Peyer's patch (tissue), 4 donors: Measurements from ENCODE around the gene ABCA3. TPM values are rescaled to one million over a fixed set of nuclear protein-coding genes. Genes with fewer than 3 reads are reported as not detected.

Experiments used
- DNase-seq, 3 donors: peaks; one replicate each; pipeline ENCODE4 v3.0.0-alpha.2; 2017 to 2019
- H3K27ac ChIP-seq, 4 donors: fragments of 200-600 bp; sonication (generic); one replicate each; pipeline ENCODE4 v1.5.1; 2016 to 2019
- H3K27me3 ChIP-seq, 2 donors: fragments of 200-600 bp; sonication (generic); one replicate each; pipeline ENCODE4 v1.5.1; 2019
- H3K36me3 ChIP-seq, 3 donors: fragments of 200-600 bp; sonication (generic); one replicate each; pipeline ENCODE4 v1.5.1; 2016 to 2019
- H3K4me1 ChIP-seq, 4 donors: fragments of 200-600 bp; sonication (generic); one replicate each; pipeline ENCODE4 v1.5.1; 2016 to 2019
- H3K4me3 ChIP-seq, 4 donors: fragments of 200-600 bp; sonication (generic); 1 replicate in 3 of 4; 2 replicates in 1 of 4; pipeline ENCODE4 v1.5.1; 2016 to 2019; ENCODE audit warnings: mild to moderate bottlenecking in 1 of 4
- H3K9me3 ChIP-seq, 4 donors: fragments of 200-600 bp; sonication (generic); one replicate each; pipeline ENCODE4 v1.5.1; 2016 to 2019; ENCODE audit warnings: mild to moderate bottlenecking in 1 of 4
- CTCF ChIP-seq, 6 experiments: fragments of 450-650 bp in 4 of 6; fragments of 200-600 bp in 2 of 6; sonication (generic) in 1 of 6; IDR thresholded peaks; one replicate each; pipeline ENCODE4 v1.5.1; 2017 to 2019; ENCODE audit warnings: antibody characterized with exemption in 6 of 6, mild to moderate bottlenecking in 3 of 6, moderate library complexity in 1 of 6
- POLR2A ChIP-seq, 2 donors: fragments of 450-650 bp; IDR thresholded peaks; one replicate each; pipeline ENCODE4 v1.5.1; 2017; ENCODE audit warnings: antibody characterized with exemption in 2 of 2, mild to moderate bottlenecking in 2 of 2, moderate library complexity in 2 of 2
- total RNA-seq, 4 donors: library from RNA; depleted of rRNA; stranded (reverse); fragments of >200 nt; gene quantifications; one replicate each; pipeline ENCODE4 v1.1.0, GENCODE V29; 2016

Gene ABCA3
- total RNA-seq, 4 donors from 2014 or later = 3.2 to 6.6 (median 4.6) TPM

GRCh38 chr16:2231016-2231931, 109.3 kb downstream of the ABCA3 start:
- no peak for DNase-seq

GRCh38 chr16:2230376-2230775, 110.2 kb downstream of the ABCA3 start:
- Histone ChIP-seq H3K9me3 (no peaks in the 10 kb centered on the region), H3K27me3 (no peaks in the 10 kb centered on the region), H3K27ac (no peak overlapping the region), H3K4me3 (no peak overlapping the region), H3K4me1 (peaks cover 0 to 10% (median under 1%) of the 10 kb centered on the region in 4 donors), H3K36me3 (peaks cover 0 to 75% (median 0%) of the 10 kb centered on the region in 3 donors)
- no peak for DNase-seq
- TF ChIP-seq CTCF (IDR thresholded peaks at IDR 0.05) (no peak), POLR2A (IDR thresholded peaks at IDR 0.05) (no peak)

More at GRCh38 chr16:2231016-2231931, 109.3 kb downstream of the ABCA3 start:
- TF ChIP-seq POLR2A (IDR thresholded peaks at IDR 0.05) = no peak
- TF ChIP-seq CTCF (IDR thresholded peaks at IDR 0.05) = no peak
- Histone ChIP-seq H3K36me3 (peaks cover 0 to 82% (median 0%) of the 10 kb centered on the region in 3 donors), H3K27me3 (peaks cover 0 to 6% of the 10 kb centered on the region in 2 donors), H3K4me1 (peaks cover 0 to 16% (median 3%) of the 10 kb centered on the region in 4 donors), H3K27ac (no peak overlapping the region), H3K9me3 (no peaks in the 10 kb centered on the region), H3K4me3 (no peak overlapping the region)

GRCh38 chr16:2229632-2230250, 110.8 kb downstream of the ABCA3 start:
- TF ChIP-seq CTCF (IDR thresholded peaks at IDR 0.05) = no peak
- no peak for TF ChIP-seq POLR2A (IDR thresholded peaks at IDR 0.05)
- Histone ChIP-seq H3K36me3 (peaks cover 0 to 69% (median 0%) of the 10 kb centered on the region in 3 donors), H3K4me1 (peaks cover 0 to 13% (median 4%) of the 10 kb centered on the region in 4 donors)

GRCh38 chr16:2229091-2229490, 111.4 kb downstream of the ABCA3 start:
- TF ChIP-seq CTCF (IDR thresholded peaks at IDR 0.05) (no peak), POLR2A (IDR thresholded peaks at IDR 0.05) (no peak)
- H3K27me3 ChIP-seq = no peaks in the 10 kb centered on the region
- no peak overlapping the region for H3K4me3 ChIP-seq
- H3K4me1 ChIP-seq = peaks cover 0 to 19% (median 10%) of the 10 kb centered on the region in 4 donors
- no peak for DNase-seq
- no peak overlapping the region for H3K27ac ChIP-seq
- peaks cover 0 to 63% (median 0%) of the 10 kb centered on the region in 3 donors for H3K36me3 ChIP-seq
- H3K9me3 ChIP-seq = no peaks in the 10 kb centered on the region

More at GRCh38 chr16:2229632-2230250, 110.8 kb downstream of the ABCA3 start:
- no peaks in the 10 kb centered on the region for H3K27me3 ChIP-seq
- H3K27ac ChIP-seq = no peak overlapping the region
- H3K4me3 ChIP-seq = no peak overlapping the region
- no peak for DNase-seq
- H3K9me3 ChIP-seq = no peaks in the 10 kb centered on the region

GRCh38 chr16:2228161-2228824, 112.2 kb downstream of the ABCA3 start:
- Histone ChIP-seq H3K4me3 (no peak overlapping the region), H3K36me3 (peaks cover 0 to 55% (median 0%) of the 10 kb centered on the region in 3 donors), H3K27me3 (no peaks in the 10 kb centered on the region), H3K4me1 (peaks cover 0 to 19% (median 11%) of the 10 kb centered on the region in 4 donors), H3K27ac (no peak overlapping the region), H3K9me3 (no peaks in the 10 kb centered on the region)
- no peak for DNase-seq
- TF ChIP-seq CTCF (IDR thresholded peaks at IDR 0.05) = no peak
- TF ChIP-seq POLR2A (IDR thresholded peaks at IDR 0.05) = no peak
